Ovary (tissue), 9 donors: Measurements from ENCODE around the gene PXDC1. TPM values are rescaled to one million over a fixed set of nuclear protein-coding genes. Genes with fewer than 3 reads are reported as not detected.
"Not testable (repeated sequence)": the region's sequence is repeated elsewhere in the genome, so short reads cannot be mapped to it uniquely, and the experiment has no call there.

Experiments used
- DNase-seq, 5 donors: peaks; one replicate each; pipeline ENCODE4 v3.0.0-alpha.2; 2019 to 2020
- H3K27ac ChIP-seq, 2 donors: fragments of 200-600 bp; one replicate each; pipeline versions ENCODE4 v1.5.1 to v1.8.0; 2019 to 2022
- H3K27me3 ChIP-seq: fragments of 200-600 bp; one replicate; pipeline ENCODE4 v1.8.0; 2022
- H3K36me3 ChIP-seq: fragments of 200-600 bp; sonication (generic); one replicate; pipeline ENCODE4 v1.5.1; 2019
- H3K4me1 ChIP-seq: one replicate; pipeline ENCODE4 v1.8.1; 2013; ENCODE audit warnings: mild to moderate bottlenecking, moderate library complexity; ENCODE audit not compliant: insufficient read depth
- H3K4me3 ChIP-seq: fragments of 200-600 bp; sonication (generic); one replicate; pipeline ENCODE4 v1.5.1; 2017
- H3K9me3 ChIP-seq, 2 donors: fragments of 200-600 bp in 1 of 2; sonication (generic) in 1 of 2; one replicate each; pipeline versions ENCODE4 v1.5.1 to v1.8.1; 2013 to 2019; ENCODE audit warnings: mild to moderate bottlenecking in 1 of 2, moderate library complexity in 1 of 2
- CTCF ChIP-seq, 3 donors: fragments of 450-650 bp in 2 of 3; fragments of 200-600 bp in 1 of 3; IDR thresholded peaks; one replicate each; pipeline versions ENCODE4 v1.5.1 to v1.8.0; 2016 to 2022; ENCODE audit warnings: antibody characterized with exemption in 3 of 3, mild to moderate bottlenecking in 1 of 3
- EP300 ChIP-seq: sonication (generic); formaldehyde crosslinking; IDR thresholded peaks from one replicate; pipeline ENCODE4 v1.6.1; 2017; ENCODE audit warnings: antibody characterized with exemption
- POLR2A ChIP-seq: fragments of 450-650 bp; IDR thresholded peaks from one replicate; pipeline ENCODE4 v1.6.1; 2017; ENCODE audit warnings: antibody characterized with exemption, mild to moderate bottlenecking, moderate library complexity
- WGBS, 3 donors: extraction: QIAGEN DNeasy Blood & Tissue Kit in 1 of 3; methylation state at CpG; one replicate each; pipeline versions ENCODE4 v1.1.5 to v1.1.7; 2013 to 2017; 5-methylcytosine and 5-hydroxymethylcytosine counted together
- intact Hi-C, 4 donors: fragments of 100-400 bp; cut with DNase I; formaldehyde crosslinking; loops; one replicate each; pipeline versions ENCODE4 v1.11.0 to v1.15.1; 2022 to 2023
- polyA plus RNA-seq, 2 donors: library from polyadenylated mRNA; stranded (reverse); fragments of 200-250 nt in 1 of 2; fragments of 350-450 nt in 1 of 2; fragmentation: Illumina TruSeq in 1 of 2; extraction: RNeasy Lipid Tissue Mini Kit (QIAGEN cat#74804) in 1 of 2; gene quantifications; one replicate each; pipeline ENCODE4 v1.2.3, GENCODE V29; 2013 to 2014
- small RNA-seq: library from RNA; depleted of rRNA; stranded (forward); fragments of <200 nt; gene quantifications from one replicate; pipeline ENCODE3, GENCODE V24; 2016
- total RNA-seq, 7 donors: library from RNA; depleted of rRNA in 2 of 7; stranded (reverse); fragments of >200 nt in 2 of 7; fragmentation: NEBNext Ultra II Directional in 3 of 7; extraction: Animal tissue kit (Norgen Biotek cat#: 25700) in 3 of 7; gene quantifications; one replicate each; pipeline versions ENCODE4 v1.1.0 to v1.2.4, GENCODE V29; 2016 to 2023
- donor health status: DM: no; HTN: no; CAD: no; lungs with moderate emphysema.
- donor health status: DM: no; HTN: no; CAD: no.
- donor health status: Bipolar disorder and iron deficiency.
- donor health status: DM: yes; HTN: yes; CAD: no.
- donor health status: DM: no; HTN: no; CAD: no.
- donor health status: DM: yes; HTN: yes; CAD: no.

PXDC1 gene
- total and polyA plus RNA-seq, 9 donors, result 16.1 to 49.4 (median 23.4) TPM

GRCh38 chr6:3687847-3688246 lies 63.7 kb downstream of the PXDC1 start:
- no peak for DNase-seq
- WGBS, 3 donors, result 53 to 58% (median 57%) methylated on average over 1 of the region's 1 CpG

GRCh38 chr6:3683331-3683730 lies 68.2 kb downstream of the PXDC1 start:
- WGBS, 3 donors, result 30 to 34% (median 32%) methylated on average over 6 of the region's 6 CpGs
- Histone ChIP-seq H3K9me3 (no peaks in the 10 kb centered on the region), H3K27me3 (no peaks in the 10 kb centered on the region), H3K27ac (no peak overlapping the region), H3K36me3 (no peaks in the 10 kb centered on the region), H3K4me3 (no peak overlapping the region), H3K4me1 (no peaks in the 10 kb centered on the region)
- intact Hi-C loops, result no loop called here
- no peak for TF ChIP-seq CTCF (IDR thresholded peaks at IDR 0.05)
- TF ChIP-seq EP300, result no peak
- no peak for TF ChIP-seq POLR2A
- no peak for DNase-seq

More at GRCh38 chr6:3687847-3688246, 63.7 kb downstream of the PXDC1 start:
- Histone ChIP-seq H3K4me3 (no peak overlapping the region), H3K4me1 (no peaks in the 10 kb centered on the region), H3K9me3 (no peaks in the 10 kb centered on the region), H3K36me3 (no peaks in the 10 kb centered on the region), H3K27me3 (no peaks in the 10 kb centered on the region), H3K27ac (no peak overlapping the region)
- intact Hi-C loops, result no loop called here
- TF ChIP-seq EP300 (no peak), POLR2A (no peak), CTCF (IDR thresholded peaks at IDR 0.05) (no peak)

- intact Hi-C loops, result no loop called here
- Histone ChIP-seq H3K27me3 (no peaks in the 10 kb centered on the region), H3K9me3 (no peaks in the 10 kb centered on the region), H3K4me1 (no peaks in the 10 kb centered on the region), H3K36me3 (no peaks in the 10 kb centered on the region), H3K27ac (no peak overlapping the region), H3K4me3 (no peak overlapping the region)
- TF ChIP-seq CTCF (IDR thresholded peaks at IDR 0.05) (no peak), POLR2A (no peak), EP300 (no peak)
- 68 to 84% (median 77%) methylated on average over 4 of the region's 4 CpGs for WGBS, 3 donors
- no peak for DNase-seq
Measured at GRCh38 chr6:3678946-3679345, 72.6 kb downstream of the PXDC1 start.

DNA sequence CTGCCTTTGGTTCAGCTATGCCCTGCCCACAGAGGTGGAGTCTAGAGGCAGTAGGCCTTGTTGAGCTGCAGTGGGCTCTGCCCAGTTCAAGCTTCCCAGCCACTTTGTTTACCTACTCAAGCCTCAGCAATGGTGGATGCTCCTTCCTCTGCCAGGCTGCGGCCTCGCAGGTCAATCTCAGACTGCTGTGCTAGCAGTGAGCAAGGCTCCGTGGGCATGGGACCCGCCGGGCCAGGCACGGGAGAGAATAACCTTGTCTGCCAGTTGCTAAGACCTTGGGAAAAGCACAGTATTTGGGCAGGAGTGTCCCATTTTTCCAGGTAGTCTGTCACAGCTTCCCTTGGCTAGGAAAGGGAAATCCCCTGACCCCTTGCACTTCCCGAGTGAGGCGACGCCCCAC lies 73.8 kb downstream of the PXDC1 start:
- H3K27ac ChIP-seq, intact Hi-C loops, H3K4me1 ChIP-seq, H3K4me3 ChIP-seq, H3K36me3 ChIP-seq, H3K27me3 ChIP-seq, DNase-seq, H3K9me3 ChIP-seq: not testable (repeated sequence)
- 93 to 95% (median 95%) methylated on average over 9 of the region's 9 CpGs for WGBS, 3 donors

DNA sequence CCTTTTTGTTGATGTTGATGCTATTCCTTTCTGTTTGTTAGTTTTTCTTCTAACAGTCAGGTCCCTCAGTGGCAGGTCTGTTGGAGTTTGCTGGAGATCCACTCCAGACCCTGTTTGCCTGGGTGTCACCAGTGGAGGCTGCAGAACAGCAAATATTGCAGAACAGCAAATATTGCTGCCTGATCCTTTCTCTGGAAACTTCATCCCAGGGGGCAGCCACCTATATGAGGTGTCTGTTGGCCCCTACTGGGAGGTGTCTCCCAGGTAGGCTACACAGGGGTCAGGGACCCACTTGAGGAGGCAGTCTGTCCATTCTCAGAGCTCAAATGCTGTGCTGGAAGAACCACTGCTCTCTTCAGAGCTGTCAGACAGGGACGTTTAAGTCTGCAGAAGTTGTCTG lies 74.2 kb downstream of the PXDC1 start:
- DNase-seq, H3K36me3 ChIP-seq, H3K4me1 ChIP-seq, H3K4me3 ChIP-seq, H3K27ac ChIP-seq, H3K9me3 ChIP-seq, intact Hi-C loops, H3K27me3 ChIP-seq: not testable (repeated sequence)
- WGBS, 3 donors, result 57 to 83% (median 57%) methylated on average over 1 of the region's 1 CpG

Small RNA genes lying within 50 kb of the gene (small RNA-seq; reads per million reads assigned to genes)
- gene AL033523.1, result not detected

Other genes starting within 250 kb of the PXDC1 start
- 10 to 100 TPM; 11.5 to 23.0 (median 15.6) TPM for gene FAM50B, start 97.7 kb upstream of the PXDC1 start, total RNA-seq
- gene FAM50B, start 97.7 kb upstream of the PXDC1 start, polyA plus RNA-seq, result 10 to 100 TPM in 1 of 2 donors, 1 to 10 TPM in 1; 8.1 to 19.1 TPM